ENCODE measurements around the gene PPM1H. TPM values are rescaled to one million over a fixed set of nuclear protein-coding genes. Genes with fewer than 3 reads are reported as not detected.

Gene PPM1H
- total RNA-seq, 1 experiment from 2014 or later = 37.1 TPM

DNA sequence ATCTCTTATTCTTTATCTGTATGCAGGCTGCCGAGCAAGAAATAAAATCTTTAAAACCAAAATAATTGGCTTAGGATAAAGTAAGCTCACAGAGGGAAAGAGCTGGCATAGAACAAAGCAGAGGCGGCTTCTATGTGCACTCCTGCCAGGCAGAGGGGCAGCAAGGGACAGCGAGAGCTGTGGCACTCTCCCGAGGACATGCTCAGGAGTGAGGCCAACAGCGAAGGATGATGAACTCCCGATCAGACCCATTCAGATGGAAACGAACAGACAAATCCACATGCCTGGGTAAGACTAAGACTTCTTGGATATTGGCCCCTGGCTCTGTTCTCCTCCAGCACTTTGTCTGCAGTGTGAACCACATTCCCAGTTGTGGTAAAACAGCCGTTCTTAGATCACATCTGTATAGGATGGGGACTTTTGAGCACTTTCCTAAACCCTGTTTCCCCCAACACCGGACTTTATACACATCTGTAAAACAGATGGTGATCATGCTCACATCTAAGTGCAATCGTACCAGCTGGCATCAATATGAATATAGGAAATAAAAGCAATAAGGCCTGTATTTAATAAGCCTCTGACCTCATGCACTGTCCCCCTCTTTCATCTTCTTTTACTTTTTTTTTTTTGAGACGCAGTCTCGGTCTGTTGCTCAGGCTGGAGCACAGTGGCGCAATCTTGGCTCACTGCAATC is 134.1 kb downstream of the PPM1H start (continued):
- TF ChIP-seq, protein P1, sequence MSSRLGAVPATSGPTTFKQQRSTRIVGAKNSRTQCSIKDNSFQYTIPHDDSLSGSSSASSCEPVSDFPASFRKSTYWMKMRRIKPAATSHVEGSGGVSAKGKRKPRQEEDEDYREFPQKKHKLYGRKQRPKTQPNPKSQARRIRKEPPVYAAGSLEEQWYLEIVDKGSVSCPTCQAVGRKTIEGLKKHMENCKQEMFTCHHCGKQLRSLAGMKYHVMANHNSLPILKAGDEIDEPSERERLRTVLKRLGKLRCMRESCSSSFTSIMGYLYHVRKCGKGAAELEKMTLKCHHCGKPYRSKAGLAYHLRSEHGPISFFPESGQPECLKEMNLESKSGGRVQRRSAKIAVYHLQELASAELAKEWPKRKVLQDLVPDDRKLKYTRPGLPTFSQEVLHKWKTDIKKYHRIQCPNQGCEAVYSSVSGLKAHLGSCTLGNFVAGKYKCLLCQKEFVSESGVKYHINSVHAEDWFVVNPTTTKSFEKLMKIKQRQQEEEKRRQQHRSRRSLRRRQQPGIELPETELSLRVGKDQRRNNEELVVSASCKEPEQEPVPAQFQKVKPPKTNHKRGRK (CRISPR knock-in tag; IDR thresholded peaks at IDR 0.05; ENCODE audit: borderline replicate concordance) = no peak
- TF ChIP-seq ZNF416 (CRISPR knock-in tag; IDR thresholded peaks at IDR 0.05) (no peak), MYBL2 (CRISPR knock-in tag; IDR thresholded peaks at IDR 0.05) (no peak), EMX1 (CRISPR knock-in tag; IDR thresholded peaks at IDR 0.05) (no peak), JUN (CRISPR knock-in tag; IDR thresholded peaks at IDR 0.05) (no peak), ESRRA (CRISPR knock-in tag; IDR thresholded peaks at IDR 0.05; ENCODE audit: borderline replicate concordance) (no peak), ELF4 (CRISPR knock-in tag; IDR thresholded peaks at IDR 0.05; ENCODE audit: low read depth) (no peak), ETV6 (CRISPR knock-in tag; IDR thresholded peaks at IDR 0.05) (no peak)
- TF ChIP-seq, protein P2, sequence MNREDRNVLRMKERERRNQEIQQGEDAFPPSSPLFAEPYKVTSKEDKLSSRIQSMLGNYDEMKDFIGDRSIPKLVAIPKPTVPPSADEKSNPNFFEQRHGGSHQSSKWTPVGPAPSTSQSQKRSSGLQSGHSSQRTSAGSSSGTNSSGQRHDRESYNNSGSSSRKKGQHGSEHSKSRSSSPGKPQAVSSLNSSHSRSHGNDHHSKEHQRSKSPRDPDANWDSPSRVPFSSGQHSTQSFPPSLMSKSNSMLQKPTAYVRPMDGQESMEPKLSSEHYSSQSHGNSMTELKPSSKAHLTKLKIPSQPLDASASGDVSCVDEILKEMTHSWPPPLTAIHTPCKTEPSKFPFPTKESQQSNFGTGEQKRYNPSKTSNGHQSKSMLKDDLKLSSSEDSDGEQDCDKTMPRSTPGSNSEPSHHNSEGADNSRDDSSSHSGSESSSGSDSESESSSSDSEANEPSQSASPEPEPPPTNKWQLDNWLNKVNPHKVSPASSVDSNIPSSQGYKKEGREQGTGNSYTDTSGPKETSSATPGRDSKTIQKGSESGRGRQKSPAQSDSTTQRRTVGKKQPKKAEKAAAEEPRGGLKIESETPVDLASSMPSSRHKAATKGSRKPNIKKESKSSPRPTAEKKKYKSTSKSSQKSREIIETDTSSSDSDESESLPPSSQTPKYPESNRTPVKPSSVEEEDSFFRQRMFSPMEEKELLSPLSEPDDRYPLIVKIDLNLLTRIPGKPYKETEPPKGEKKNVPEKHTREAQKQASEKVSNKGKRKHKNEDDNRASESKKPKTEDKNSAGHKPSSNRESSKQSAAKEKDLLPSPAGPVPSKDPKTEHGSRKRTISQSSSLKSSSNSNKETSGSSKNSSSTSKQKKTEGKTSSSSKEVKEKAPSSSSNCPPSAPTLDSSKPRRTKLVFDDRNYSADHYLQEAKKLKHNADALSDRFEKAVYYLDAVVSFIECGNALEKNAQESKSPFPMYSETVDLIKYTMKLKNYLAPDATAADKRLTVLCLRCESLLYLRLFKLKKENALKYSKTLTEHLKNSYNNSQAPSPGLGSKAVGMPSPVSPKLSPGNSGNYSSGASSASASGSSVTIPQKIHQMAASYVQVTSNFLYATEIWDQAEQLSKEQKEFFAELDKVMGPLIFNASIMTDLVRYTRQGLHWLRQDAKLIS (CRISPR knock-in tag; IDR thresholded peaks at IDR 0.05; ENCODE audit: borderline replicate concordance) = no peak
- TF ChIP-seq, protein P3, sequence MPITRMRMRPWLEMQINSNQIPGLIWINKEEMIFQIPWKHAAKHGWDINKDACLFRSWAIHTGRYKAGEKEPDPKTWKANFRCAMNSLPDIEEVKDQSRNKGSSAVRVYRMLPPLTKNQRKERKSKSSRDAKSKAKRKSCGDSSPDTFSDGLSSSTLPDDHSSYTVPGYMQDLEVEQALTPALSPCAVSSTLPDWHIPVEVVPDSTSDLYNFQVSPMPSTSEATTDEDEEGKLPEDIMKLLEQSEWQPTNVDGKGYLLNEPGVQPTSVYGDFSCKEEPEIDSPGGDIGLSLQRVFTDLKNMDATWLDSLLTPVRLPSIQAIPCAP (CRISPR knock-in tag; IDR thresholded peaks at IDR 0.05) = no peak
- TF ChIP-seq, protein P4, sequence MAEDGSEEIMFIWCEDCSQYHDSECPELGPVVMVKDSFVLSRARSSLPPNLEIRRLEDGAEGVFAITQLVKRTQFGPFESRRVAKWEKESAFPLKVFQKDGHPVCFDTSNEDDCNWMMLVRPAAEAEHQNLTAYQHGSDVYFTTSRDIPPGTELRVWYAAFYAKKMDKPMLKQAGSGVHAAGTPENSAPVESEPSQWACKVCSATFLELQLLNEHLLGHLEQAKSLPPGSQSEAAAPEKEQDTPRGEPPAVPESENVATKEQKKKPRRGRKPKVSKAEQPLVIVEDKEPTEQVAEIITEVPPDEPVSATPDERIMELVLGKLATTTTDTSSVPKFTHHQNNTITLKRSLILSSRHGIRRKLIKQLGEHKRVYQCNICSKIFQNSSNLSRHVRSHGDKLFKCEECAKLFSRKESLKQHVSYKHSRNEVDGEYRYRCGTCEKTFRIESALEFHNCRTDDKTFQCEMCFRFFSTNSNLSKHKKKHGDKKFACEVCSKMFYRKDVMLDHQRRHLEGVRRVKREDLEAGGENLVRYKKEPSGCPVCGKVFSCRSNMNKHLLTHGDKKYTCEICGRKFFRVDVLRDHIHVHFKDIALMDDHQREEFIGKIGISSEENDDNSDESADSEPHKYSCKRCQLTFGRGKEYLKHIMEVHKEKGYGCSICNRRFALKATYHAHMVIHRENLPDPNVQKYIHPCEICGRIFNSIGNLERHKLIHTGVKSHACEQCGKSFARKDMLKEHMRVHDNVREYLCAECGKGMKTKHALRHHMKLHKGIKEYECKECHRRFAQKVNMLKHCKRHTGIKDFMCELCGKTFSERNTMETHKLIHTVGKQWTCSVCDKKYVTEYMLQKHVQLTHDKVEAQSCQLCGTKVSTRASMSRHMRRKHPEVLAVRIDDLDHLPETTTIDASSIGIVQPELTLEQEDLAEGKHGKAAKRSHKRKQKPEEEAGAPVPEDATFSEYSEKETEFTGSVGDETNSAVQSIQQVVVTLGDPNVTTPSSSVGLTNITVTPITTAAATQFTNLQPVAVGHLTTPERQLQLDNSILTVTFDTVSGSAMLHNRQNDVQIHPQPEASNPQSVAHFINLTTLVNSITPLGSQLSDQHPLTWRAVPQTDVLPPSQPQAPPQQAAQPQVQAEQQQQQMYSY (CRISPR knock-in tag; IDR thresholded peaks at IDR 0.05) = no peak

DNA sequence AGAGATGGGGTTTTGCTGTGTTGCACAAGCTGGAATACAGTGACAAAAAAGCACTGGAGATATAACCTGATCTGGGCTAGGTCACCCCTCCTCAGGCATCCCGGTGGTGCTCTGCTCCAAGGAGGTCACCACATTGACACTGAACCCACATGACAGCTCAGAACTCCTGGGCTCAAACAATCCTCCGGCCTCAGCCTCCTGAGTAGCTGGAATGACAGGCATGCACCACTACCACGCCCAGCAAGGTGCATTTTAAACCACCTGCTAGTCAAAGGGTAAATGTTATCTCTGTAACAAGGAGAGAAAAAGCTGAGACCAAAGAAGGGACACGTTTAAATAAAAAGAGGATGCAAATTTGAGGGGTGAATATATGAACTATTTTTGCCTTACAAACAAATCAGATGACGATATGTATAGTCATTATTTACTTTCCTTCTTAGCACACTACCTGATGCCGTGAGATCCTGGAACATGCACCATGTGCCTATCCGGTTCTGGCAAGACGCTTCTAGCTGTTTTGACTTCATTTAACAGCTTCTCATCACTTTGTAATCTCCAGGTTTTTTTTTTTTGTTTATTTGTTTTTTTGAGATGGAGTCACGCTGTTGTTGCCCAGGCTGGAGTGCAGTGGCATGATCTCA is 135.1 kb downstream of the PPM1H start:
- Mint-ChIP-seq H3K4me3 (no peak overlapping the region), H3K4me1 (peaks cover 23% of the 10 kb centered on the region), H3K9me3 (no peaks in the 10 kb centered on the region), H3K36me3 (no peaks in the 10 kb centered on the region), H3K27me3 (ENCODE audit: low read depth) (no peaks in the 10 kb centered on the region), H3K27ac (no peak overlapping the region)
- peak; percentile 28 for DNase-seq (ENCODE audit: low spot score)
- ChIA-PET POLR2A (no interaction called here), CTCF (interaction anchor here (0.6 to 8.9 kb wide), 21 partner anchors 9 to 365 kb away, joined by 3 to 93 read pairs (median 4); no protein-coding TSS in a partner anchor)
- TF ChIP-seq GRHL2 (CRISPR knock-in tag; IDR thresholded peaks at IDR 0.05; ENCODE audit: insufficient replicate concordance, severe bottlenecking) (no peak), NFATC4 (CRISPR knock-in tag; IDR thresholded peaks at IDR 0.05) (no peak), TP53 (CRISPR knock-in tag; IDR thresholded peaks at IDR 0.05) (no peak), SP1 (CRISPR knock-in tag; conservative IDR thresholded peaks at IDR 0.05) (no peak), TEAD1 (CRISPR knock-in tag; IDR thresholded peaks at IDR 0.05) (no peak), GABPB1 (CRISPR knock-in tag; IDR thresholded peaks at IDR 0.05) (no peak), ELF4 (CRISPR knock-in tag; IDR thresholded peaks at IDR 0.05; ENCODE audit: low read depth) (no peak)
- TF ChIP-seq, protein P5, sequence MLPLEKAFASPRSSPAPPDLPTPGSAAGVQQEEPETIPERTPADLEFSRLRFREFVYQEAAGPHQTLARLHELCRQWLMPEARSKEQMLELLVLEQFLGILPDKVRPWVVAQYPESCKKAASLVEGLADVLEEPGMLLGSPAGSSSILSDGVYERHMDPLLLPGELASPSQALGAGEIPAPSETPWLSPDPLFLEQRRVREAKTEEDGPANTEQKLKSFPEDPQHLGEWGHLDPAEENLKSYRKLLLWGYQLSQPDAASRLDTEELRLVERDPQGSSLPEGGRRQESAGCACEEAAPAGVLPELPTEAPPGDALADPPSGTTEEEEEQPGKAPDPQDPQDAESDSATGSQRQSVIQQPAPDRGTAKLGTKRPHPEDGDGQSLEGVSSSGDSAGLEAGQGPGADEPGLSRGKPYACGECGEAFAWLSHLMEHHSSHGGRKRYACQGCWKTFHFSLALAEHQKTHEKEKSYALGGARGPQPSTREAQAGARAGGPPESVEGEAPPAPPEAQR (CRISPR knock-in tag; IDR thresholded peaks at IDR 0.05) = no peak
- TF ChIP-seq, protein P6, sequence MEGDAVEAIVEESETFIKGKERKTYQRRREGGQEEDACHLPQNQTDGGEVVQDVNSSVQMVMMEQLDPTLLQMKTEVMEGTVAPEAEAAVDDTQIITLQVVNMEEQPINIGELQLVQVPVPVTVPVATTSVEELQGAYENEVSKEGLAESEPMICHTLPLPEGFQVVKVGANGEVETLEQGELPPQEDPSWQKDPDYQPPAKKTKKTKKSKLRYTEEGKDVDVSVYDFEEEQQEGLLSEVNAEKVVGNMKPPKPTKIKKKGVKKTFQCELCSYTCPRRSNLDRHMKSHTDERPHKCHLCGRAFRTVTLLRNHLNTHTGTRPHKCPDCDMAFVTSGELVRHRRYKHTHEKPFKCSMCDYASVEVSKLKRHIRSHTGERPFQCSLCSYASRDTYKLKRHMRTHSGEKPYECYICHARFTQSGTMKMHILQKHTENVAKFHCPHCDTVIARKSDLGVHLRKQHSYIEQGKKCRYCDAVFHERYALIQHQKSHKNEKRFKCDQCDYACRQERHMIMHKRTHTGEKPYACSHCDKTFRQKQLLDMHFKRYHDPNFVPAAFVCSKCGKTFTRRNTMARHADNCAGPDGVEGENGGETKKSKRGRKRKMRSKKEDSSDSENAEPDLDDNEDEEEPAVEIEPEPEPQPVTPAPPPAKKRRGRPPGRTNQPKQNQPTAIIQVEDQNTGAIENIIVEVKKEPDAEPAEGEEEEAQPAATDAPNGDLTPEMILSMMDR (IDR thresholded peaks at IDR 0.05) = no peak
- TF ChIP-seq, protein P7, sequence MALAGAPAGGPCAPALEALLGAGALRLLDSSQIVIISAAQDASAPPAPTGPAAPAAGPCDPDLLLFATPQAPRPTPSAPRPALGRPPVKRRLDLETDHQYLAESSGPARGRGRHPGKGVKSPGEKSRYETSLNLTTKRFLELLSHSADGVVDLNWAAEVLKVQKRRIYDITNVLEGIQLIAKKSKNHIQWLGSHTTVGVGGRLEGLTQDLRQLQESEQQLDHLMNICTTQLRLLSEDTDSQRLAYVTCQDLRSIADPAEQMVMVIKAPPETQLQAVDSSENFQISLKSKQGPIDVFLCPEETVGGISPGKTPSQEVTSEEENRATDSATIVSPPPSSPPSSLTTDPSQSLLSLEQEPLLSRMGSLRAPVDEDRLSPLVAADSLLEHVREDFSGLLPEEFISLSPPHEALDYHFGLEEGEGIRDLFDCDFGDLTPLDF (CRISPR knock-in tag; IDR thresholded peaks at IDR 0.05) = no peak
- ATAC-seq = peak; percentile 13

Measured in WTC11 (cell line).